Activated naive CD4-positive, alpha-beta T cell treated with anti-CD3 and anti-CD28 coated beads, Interleukin-2, amount 50 U/mL, for 72 hours (primary cell): Measurements from ENCODE around the gene TBC1D22A. TPM values are rescaled to one million over a fixed set of nuclear protein-coding genes. Genes with fewer than 3 reads are reported as not detected.

Experiments
- ATAC-seq, 2 donors: fragments of 150-1000 bp; cut with Tn5 transposase; 2 replicates each; pipeline ENCODE4 v1.10.0; 2021; ENCODE audit warnings: mild to moderate bottlenecking in 2 of 2, moderate library complexity in 2 of 2
- DNase-seq, 2 donors: peaks; one replicate each; pipeline ENCODE4 v3.0.0; 2021 to 2022; ENCODE audit warnings: low spot score in 2 of 2
- H3K27ac Mint-ChIP-seq, 2 donors: one replicate each; pipeline ENCODE4 v1.8.0; 2022; ENCODE audit warnings: mild to moderate bottlenecking in 2 of 2, mixed read lengths in 2 of 2
- H3K36me3 Mint-ChIP-seq, 2 donors: one replicate each; pipeline ENCODE4 v1.8.0; 2022; ENCODE audit warnings: mixed read lengths in 2 of 2
- H3K9me3 Mint-ChIP-seq, 2 donors: one replicate each; pipeline ENCODE4 v1.8.0; 2022; ENCODE audit warnings: mixed read lengths in 2 of 2
- total RNA-seq, 2 donors: library from RNA; stranded (reverse); gene quantifications; one replicate each; pipeline ENCODE4 v1.2.3, GENCODE V29; 2022

Gene TBC1D22A
- total RNA-seq, 2 donors from 2014 or later, result 17.8 to 50.8 TPM

DNA sequence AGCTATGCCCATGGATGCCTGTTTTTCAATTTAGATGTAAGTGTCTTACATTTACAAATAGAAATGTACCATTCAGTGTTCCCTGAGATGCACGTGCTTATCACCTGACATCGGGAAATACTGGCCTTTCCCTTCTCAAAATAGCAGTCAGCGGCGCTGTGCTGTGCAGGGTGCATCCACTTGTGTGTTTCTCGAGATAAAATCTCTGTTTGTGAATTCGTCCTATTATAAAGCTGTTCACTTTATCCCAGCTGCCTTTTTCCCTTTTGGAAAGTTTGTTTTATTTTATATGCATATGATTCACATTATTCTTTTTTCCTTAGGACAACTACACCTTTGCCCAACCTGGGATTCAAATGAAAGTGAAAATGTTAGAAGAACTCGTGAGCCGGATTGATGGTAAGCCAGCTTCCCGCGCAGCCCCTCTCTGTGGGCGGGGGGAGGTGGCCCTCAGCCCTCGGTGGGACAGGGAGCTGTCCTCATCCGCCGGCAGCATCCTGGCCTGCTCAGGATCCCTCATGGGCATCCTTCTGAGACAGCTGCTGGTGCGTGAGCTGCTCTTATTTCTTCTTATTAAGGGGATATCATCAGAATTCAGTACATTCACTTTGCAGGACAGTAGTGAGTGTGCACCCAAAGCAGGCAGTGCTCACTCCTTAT, 235.0 kb downstream of the TBC1D22A start:
- Mint-ChIP-seq H3K36me3 (no peaks in the 10 kb centered on the region), H3K27ac (no peak overlapping the region), H3K9me3 (no peaks in the 10 kb centered on the region)
- no peak for DNase-seq
- ATAC-seq, result no peak

DNA sequence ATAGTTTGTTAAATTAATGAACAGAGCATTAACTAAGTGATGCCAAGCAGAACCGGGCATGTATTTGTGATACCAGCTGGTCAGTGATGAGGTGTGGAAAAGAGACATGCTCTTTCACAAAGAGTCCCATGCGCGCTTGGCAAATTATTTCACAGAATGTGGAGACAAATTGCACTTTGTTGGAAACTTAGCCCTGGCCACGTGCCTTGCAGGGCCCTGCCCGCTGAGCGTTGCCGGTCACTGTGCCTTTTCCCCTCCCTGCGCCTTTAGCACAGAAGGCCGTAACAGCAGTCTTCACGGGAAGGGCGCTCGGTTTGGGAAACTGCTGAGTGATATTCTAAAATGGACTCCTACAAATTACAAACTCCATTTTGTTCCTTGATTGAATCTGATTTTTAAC, 235.9 kb downstream of the TBC1D22A start:
- Mint-ChIP-seq H3K9me3 (no peaks in the 10 kb centered on the region), H3K36me3 (no peaks in the 10 kb centered on the region), H3K27ac (peak overlapping the region in 1 of 2 donors; percentile 29)
- ATAC-seq, result no peak
- DNase-seq, result no peak

DNA sequence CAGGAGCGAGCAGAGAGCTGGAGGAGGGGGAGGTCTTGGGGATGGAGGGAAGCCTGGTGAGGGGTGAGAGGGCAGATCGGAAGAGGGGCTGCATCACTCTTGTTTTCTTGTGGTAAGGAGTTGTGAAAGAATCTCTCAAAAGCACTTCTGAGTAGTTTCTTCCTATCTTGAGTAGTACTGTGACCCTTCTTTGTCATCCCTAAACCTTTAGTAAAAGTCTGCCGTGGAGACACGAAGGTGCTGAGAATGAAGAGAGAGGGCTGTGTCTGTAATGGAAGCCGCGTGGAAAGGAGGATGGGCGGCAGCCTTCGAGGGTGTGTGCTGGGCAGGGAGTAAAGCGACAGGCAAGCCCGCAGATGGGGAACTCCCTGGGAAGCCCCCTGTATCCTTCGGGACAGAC, 237.8 kb downstream of the TBC1D22A start:
- DNase-seq (no peak), ATAC-seq (no peak)
- Mint-ChIP-seq H3K27ac (peak overlapping the region; percentile 67 to 78), H3K9me3 (no peaks in the 10 kb centered on the region), H3K36me3 (no peaks in the 10 kb centered on the region)

DNA sequence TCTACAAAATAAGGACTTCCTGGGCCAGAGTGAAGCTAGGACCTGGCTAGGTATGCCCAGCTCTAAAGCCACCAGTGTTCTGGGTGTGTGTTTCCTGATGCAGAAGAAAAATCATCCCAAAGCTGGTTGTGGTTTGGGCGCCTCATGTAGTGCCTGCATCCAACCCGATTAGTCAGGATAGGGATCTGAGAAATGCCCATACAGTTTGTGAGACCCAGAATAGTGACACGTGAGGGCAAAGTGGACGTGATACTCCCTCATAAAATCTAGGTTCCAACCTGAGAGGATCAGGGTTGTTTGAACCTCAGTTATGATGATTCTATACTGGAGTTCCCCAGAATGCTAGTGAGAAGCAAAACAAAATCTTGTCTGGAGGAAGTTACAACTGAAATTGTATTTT, 238.4 kb downstream of the TBC1D22A start:
- Mint-ChIP-seq H3K36me3 (no peaks in the 10 kb centered on the region), H3K27ac (peak overlapping the region in 1 of 2 donors; percentile 67), H3K9me3 (no peaks in the 10 kb centered on the region)
- DNase-seq (no peak), ATAC-seq (peak; percentile 35 to 41)

DNA sequence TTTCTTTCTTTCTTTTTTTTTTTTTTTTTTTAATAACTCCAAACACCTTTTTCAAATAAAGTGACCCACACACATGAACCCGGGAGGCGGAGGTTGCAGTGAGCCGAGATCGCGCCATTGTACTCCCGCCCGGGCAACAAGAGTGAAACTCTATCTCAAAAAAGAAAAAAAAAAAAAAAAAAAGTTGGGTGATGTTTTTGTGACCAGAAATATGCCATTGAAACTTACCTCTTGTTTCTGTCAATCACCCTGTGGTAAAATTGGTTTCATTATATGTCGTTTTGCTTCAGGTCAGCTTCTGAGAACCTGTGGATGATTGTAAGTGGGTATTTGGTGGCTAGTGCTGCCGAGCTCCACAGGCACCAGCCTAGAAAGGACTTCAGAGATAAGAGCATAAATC, 238.8 kb downstream of the TBC1D22A start:
- no peaks in the 10 kb centered on the region for H3K36me3 Mint-ChIP-seq
- no peak for DNase-seq

DNA sequence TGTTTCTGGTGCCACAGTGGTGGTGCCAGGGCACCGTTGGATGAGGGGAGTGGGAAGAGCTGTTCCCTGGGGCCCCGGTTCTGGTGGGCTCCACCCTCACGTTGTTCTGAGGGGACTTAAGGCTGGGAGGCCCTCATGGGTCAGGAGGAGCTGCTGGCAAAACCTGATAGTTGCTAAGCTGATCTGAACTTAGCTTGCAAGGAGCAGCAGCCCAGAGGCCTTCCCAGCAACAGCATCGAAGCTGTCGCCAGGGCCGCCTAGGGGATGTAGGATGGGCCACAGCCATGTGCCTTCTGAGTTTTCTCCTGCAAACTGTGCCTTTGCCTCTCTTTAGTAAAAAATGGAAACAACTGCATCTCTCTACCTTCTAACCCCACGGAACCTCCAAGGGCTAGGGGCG, 240.2 kb downstream of the TBC1D22A start:
- H3K36me3 Mint-ChIP-seq, result no peaks in the 10 kb centered on the region
- no peak for ATAC-seq
- H3K27ac Mint-ChIP-seq, result peak overlapping the region in 1 of 2 donors; percentile 48
- no peak for DNase-seq
- H3K9me3 Mint-ChIP-seq, result no peaks in the 10 kb centered on the region

More for the DNA sequence above, 238.8 kb downstream of the TBC1D22A start:
- ATAC-seq, result peak; percentile 32 to 49
- H3K27ac Mint-ChIP-seq, result no peak overlapping the region
- H3K9me3 Mint-ChIP-seq, result no peaks in the 10 kb centered on the region

DNA sequence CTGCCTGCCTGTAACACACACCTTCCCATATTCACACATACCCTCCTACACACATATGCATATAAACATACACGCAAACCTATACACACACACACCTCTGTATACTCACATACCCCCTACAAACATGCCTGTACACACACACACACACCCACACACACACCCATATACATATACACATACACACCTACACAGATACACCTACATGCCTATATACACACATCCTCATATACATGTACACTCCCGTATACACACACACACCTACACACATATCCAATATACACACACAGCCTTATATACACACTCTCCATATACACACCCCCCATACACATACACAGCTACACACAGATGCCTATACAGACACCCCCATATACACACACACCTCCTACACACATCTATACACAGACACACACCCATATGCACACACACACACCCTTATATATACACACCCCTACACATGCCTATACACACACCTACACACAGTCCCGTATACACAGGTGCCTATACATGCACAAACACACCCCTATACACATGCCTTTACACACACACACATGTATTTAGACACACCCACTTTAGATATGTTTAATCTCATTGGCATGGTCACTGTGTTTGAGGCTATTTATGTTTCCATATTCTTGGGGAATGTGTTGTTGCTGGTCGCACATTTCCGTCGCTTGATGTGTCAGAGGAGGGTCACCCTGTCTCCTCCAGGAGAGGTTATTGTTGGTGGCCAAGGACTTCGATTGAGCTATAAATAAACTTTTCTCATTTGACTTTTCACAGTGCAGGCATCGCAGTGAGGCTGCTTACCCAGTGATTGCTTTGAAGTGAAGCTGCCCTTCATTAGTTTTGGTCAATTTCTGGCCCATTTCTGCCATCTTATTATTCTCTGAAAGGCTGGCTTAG, 243.3 kb downstream of the TBC1D22A start:
- Mint-ChIP-seq H3K9me3 (no peaks in the 10 kb centered on the region), H3K36me3 (no peaks in the 10 kb centered on the region), H3K27ac (no peak overlapping the region)
- DNase-seq, result no peak
- no peak for ATAC-seq

DNA sequence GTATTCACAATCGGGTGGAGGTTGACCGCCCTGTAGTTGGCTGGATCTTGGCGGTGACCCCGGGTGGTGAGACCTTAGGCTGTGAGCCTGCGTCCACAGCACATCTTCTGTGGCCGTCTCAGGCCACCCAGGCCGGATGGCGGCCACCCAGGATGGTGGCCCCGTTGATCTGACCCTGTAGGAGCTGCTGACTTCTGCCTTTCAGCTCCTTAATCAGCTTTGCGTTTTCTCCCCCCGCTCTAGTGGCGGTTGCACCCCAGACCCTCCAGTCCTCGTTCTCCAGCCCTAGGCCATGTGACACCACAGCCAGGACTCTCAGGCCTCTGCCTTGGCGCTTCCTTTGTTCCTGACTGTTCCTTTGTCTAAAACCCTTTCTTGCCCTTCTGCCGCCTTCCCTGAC, 244.0 kb downstream of the TBC1D22A start:
- H3K9me3 Mint-ChIP-seq, result no peaks in the 10 kb centered on the region
- ATAC-seq (no peak), DNase-seq (no peak)
- no peak overlapping the region for H3K27ac Mint-ChIP-seq
- no peaks in the 10 kb centered on the region for H3K36me3 Mint-ChIP-seq

DNA sequence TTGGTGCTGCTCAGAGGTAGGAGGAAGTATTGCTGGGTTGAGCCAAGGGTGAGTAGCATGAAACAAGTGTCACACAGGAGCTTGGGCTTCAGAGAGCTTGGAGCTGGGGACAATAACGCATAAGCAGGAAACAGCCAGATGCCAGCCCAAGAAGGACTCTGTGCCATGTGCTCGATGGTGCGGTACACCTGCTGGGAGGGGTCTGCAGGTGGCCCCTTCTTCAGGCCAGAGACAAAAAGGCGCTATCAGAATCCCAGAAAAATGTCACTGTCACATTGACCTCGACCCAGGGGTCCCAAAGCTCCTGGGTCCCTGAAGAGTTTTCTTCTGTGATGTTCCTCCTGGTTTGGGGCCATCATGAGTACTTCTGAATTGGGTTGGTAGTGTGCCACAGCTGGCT, 244.4 kb downstream of the TBC1D22A start:
- Mint-ChIP-seq H3K27ac (no peak overlapping the region), H3K9me3 (no peaks in the 10 kb centered on the region), H3K36me3 (no peaks in the 10 kb centered on the region)
- ATAC-seq (no peak), DNase-seq (no peak)

DNA sequence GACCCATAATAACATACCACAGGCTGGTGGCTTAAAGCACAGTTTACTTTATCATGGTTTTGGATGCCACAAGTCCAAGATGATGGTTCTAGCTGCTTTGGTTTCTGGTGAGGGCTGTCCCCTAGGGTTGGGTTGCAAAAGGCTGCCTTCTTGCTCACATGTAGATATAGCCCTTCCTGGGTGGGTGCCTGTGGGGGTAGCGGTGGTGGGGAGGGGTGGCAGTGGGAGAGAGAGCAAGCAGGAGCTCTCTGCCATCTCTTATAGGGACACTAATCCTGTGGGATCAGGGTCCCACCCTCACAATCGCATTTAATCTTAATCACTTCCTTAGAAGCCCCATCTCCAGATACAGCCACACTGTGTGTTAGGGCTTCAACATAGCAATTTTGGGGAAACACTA, 245.0 kb downstream of the TBC1D22A start:
- Mint-ChIP-seq H3K36me3 (no peaks in the 10 kb centered on the region), H3K9me3 (no peaks in the 10 kb centered on the region), H3K27ac (no peak overlapping the region)
- no peak for ATAC-seq
- no peak for DNase-seq

DNA sequence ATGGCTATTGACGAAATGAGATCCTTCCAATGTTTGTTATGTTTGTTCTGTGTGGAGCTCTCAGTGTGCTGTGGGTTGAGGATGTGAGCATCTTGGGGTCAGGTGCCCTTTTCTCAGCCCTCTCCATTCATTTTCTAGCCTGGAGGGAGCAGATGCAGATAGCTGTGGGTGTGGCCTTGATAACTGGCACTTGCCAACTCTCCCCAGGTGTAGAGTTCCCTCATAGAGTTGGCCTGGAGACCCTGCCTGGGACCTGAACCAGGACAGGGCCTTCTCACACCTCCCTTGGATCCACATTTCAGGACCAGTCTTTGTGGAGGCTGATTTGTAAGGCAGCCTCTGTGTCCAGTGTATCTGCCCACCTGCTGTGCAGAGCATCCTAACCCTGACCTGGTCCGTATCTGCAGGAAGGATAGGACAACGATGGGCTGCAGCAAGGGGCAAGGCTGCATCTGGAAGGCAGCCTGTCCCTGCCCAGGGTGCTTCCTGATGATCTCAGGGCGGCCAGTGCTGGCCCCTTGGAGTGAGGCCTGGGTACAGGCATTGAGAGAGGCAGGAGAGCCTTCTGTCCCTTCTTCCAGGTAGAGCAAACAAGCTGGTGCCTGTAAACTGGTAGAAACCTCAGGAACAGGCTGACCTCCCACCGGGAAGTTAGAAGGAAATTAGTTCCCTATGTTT, 245.9 kb downstream of the TBC1D22A start:
- no peaks in the 10 kb centered on the region for H3K9me3 Mint-ChIP-seq
- ATAC-seq, result no peak
- H3K27ac Mint-ChIP-seq, result no peak overlapping the region
- no peak for DNase-seq
- no peaks in the 10 kb centered on the region for H3K36me3 Mint-ChIP-seq

DNA sequence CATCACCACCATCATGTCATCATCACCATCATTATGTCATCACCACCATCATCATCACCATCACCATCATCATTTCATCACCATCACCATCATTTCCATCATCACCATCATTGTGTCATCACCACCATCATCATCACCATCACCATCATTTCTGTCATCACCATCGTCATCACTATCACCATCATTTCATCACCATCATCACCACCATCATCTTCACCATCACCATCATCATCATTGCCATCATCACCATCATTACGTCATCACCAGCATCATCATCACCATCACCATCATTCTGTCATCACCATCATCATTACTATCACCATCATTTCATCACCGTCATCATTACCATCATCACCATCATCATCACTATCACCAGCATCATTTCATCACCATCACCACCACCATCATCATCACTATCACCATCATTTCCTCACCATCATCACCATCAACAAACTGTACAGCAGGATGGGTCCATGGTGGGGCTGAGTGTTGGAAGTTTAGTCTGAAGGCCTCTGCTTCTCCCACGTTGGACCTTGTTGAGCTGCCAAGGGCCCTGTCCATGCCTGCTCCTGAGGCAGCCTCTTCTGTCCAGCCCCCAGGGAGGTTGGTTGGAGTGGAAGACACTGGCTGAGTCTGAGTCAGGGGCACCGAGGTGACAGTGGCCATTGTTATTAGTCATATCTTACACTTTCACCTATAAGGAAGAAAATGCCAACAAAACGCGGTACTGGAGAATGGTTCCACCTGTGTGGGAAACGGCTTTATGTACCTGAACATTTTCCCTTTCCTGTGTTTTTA, 247.1 kb downstream of the TBC1D22A start:
- H3K36me3 Mint-ChIP-seq, result no peaks in the 10 kb centered on the region
- ATAC-seq (peak in 1 of 2 donors; percentile 63), DNase-seq (no peak)
- no peak overlapping the region for H3K27ac Mint-ChIP-seq
- no peaks in the 10 kb centered on the region for H3K9me3 Mint-ChIP-seq

DNA sequence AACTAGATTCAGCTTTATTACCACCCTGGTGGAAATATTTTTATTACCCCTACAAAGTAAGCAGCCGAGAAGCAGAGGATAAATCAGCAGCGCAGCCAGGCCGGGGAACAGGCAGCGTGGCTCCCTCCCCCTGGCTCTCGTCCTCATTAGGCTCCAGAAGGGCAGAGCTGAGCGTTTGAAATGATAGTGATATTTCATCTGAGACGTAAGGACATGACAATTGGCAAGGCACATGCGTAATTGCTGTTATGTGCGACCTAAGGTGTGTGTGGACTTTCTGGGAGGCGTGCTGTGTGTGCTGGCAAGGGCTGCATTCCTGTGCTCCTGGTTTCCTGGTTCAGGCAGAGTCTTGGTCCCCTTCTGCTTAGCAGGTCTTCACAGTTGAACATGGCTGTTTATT, 247.8 kb downstream of the TBC1D22A start:
- H3K36me3 Mint-ChIP-seq, result no peaks in the 10 kb centered on the region
- H3K9me3 Mint-ChIP-seq, result no peaks in the 10 kb centered on the region
- DNase-seq (no peak), ATAC-seq (no peak)
- H3K27ac Mint-ChIP-seq, result no peak overlapping the region

DNA sequence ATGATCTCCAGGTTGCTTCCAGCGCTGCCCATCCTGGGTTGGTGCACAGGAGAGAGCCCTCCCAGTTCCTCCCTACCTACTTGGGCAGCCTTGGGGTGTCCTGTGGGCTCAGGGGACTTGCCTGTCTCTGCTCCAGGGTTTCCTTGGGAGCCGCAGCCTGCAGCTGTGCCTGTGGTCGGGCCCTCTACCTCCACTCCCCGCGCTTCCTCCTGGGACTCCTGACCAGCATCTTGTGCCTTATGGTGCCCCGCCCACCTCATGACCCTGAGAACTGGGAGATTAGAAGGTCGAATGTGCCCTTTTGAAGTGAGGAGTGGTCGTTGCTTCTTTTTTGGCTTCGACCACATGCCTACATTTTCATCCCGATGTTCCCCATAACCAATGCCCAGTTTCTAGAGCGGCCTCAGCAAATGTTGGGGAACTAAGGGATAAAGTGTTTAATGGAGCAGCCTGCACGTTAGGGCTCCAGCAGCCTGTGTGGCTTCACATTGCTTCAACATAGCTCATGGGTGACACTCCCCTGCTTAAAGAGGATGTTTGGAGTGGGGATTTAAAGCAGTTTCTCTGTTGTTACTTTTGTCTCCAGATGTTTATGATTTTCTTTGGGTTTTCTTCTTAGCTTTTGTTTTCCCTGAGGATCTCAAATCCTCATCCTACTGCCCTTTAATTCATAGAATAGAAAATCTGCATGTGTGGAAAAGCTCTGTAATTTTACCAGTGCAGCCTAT, 248.8 kb downstream of the TBC1D22A start:
- Mint-ChIP-seq H3K9me3 (no peaks in the 10 kb centered on the region), H3K36me3 (no peaks in the 10 kb centered on the region), H3K27ac (peak overlapping the region in 1 of 2 donors; percentile 85)
- DNase-seq, result no peak
- no peak for ATAC-seq

DNA sequence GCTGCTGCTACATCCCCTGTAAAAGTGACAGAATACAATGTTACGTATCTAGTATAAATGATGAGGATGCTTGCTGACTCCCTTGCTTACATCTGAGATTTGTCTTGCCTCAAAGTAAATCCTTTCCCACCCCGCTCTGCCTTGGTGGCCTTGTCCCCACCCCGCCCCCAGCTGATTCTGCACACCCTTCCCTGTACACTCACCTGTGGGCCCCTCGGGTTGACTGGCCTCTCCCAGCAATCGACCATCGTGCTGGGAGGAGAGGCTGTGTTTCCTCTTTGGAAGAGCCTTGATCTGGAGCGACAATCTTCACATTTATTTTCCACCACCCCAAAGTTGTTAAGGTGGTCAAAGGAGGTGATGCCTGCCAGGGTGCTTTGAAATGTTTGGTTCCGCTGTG, 249.4 kb downstream of the TBC1D22A start:
- no peaks in the 10 kb centered on the region for H3K9me3 Mint-ChIP-seq
- no peak for ATAC-seq
- H3K27ac Mint-ChIP-seq, result no peak overlapping the region

More for the DNA sequence above, 249.4 kb downstream of the TBC1D22A start:
- H3K36me3 Mint-ChIP-seq, result no peaks in the 10 kb centered on the region
- DNase-seq, result no peak
